ENCODE results near the gene PARS2.
A peak's percentile ranks its signal among the peaks of the same experiment; 100 is the strongest.
"Not testable (repeated sequence)": the region's sequence is repeated elsewhere in the genome, so short reads cannot be mapped to it uniquely, and the experiment has no call there.

Gene PARS2

GRCh38 chr1:54800041-54800898 lies 35.9 kb upstream of the PARS2 start:
- no peak for DNase-seq (ENCODE audit: low spot score)

GRCh38 chr1:54798769-54799641 lies 34.7 kb upstream of the PARS2 start:
- no peak for DNase-seq (ENCODE audit: low spot score)

GRCh38 chr1:54798206-54798605 lies 33.9 kb upstream of the PARS2 start:
- DNase-seq (ENCODE audit: low spot score): no peak

DNA sequence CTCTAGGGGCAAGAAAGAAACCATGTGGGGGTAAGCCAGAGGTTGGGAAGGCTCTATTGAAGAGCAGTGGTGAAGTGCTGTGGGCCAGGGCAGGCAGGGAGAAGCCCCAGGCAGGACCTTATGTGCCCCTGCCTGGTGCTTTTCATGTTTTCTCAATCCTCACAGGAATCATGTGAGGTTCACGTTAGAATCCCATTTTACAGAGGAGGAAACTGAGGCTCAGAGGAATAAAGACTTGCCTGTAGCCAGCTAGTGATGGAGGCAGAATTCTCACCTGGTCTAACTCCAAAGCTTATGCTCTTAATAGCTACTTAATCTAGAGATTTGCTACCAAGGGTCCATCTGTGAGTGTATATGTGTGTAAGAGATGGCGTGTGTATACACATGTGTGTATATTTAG lies 32.6 kb upstream of the PARS2 start:
- DNase-seq (ENCODE audit: low spot score): no peak

DNA sequence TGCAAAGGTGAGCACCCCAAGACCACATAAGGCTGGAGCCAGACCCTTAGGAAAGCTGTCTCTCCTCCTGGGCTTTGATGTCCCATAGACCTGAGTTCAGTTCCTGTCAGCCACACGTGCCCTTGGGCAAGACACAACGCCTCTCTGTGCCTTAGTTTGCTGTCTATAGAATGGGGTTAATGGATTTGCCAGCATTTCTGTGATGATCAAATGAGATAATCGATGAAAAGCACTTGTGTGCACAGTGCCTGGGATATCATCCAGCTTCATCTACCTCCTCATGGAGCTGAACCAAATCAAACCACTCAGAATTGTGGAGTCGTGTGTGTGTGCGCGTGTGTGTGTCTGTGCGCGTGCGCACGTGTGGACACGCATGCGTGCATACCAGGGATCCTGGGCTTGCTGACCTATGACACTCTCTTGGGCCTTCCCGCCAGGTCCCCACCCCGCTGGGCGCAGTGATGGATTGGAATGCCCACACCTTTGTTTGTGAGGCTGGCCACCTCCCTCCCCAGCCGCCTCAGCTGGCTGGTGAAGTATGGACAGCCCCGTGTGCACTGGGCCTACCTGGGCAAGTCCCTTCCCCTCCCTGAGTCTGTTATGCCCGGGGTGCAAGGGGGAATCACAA lies 31.6 kb upstream of the PARS2 start:
- no peak for DNase-seq (ENCODE audit: low spot score)

DNA sequence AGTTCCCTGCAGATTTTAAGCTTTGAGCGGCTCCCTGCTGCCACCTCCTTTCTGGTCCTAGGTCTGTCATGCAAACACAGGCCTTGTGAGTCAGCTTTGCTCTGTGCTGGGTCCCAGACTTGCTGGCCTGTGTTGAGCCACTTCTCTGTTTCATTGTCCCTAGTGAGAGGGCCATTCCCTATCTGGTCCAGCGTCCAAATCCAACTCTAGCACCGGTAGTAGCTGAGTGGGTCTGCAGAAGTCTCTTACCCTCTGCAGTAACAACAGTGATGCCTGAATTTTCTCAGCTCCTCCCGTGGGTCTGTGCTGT lies 31.0 kb upstream of the PARS2 start:
- DNase-seq (ENCODE audit: low spot score): no peak

- DNase-seq (ENCODE audit: low spot score): peak; percentile 46
These were observed 30.4 kb upstream of the PARS2 start for GRCh38 chr1:54794451-54795355.

GRCh38 chr1:54792686-54793282 lies 28.5 kb upstream of the PARS2 start:
- DNase-seq (ENCODE audit: low spot score): no peak

GRCh38 chr1:54791880-54792522 lies 27.7 kb upstream of the PARS2 start:
- DNase-seq (ENCODE audit: low spot score): peak; percentile 71

GRCh38 chr1:54788459-54788858 lies 24.1 kb upstream of the PARS2 start:
- no peak for DNase-seq (ENCODE audit: low spot score)

GRCh38 chr1:54787604-54788003 lies 23.3 kb upstream of the PARS2 start:
- DNase-seq (ENCODE audit: low spot score): no peak

GRCh38 chr1:54786778-54787177 lies 22.5 kb upstream of the PARS2 start:
- no peak for DNase-seq (ENCODE audit: low spot score)

DNA sequence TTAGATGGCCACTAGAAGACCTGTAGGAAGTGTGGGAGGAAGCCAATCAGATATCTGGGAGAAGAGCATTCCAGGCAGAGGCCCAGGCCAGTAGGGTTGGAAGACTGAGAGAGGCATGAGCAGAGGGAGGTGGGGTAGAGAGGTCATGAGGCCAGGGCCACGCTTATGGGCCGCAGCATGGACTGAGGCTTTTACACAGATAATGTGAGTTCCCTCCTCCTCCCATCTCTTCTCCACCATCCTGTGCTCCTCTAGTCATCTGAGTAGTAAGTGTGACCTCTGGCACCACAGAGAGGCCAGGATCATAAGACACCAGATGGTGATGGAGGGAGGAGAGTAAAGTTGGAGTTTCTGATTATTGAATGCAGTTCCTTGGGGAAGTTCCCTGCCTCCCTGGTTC lies 19.7 kb upstream of the PARS2 start:
- no peak for DNase-seq (ENCODE audit: low spot score)

DNA sequence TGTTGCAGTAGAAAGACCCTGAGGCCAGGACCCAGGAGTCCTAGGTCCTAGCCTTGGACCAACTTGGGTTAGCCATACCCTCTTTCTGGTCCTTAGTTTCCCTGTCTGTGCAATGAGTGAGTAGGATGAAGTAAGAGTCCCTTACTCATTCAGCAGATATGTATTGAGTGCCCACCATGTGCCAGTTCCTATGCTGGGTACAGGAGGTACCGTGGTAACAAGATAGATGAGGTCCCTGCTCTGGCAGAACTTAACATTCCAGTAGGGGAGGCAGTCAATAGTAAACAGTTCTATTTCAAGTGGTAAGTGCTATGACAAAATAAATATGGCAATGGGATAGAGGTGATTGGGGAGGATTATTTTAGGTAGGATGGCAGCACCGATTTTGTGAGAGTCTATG lies 18.3 kb upstream of the PARS2 start:
- DNase-seq (ENCODE audit: low spot score): no peak

DNA sequence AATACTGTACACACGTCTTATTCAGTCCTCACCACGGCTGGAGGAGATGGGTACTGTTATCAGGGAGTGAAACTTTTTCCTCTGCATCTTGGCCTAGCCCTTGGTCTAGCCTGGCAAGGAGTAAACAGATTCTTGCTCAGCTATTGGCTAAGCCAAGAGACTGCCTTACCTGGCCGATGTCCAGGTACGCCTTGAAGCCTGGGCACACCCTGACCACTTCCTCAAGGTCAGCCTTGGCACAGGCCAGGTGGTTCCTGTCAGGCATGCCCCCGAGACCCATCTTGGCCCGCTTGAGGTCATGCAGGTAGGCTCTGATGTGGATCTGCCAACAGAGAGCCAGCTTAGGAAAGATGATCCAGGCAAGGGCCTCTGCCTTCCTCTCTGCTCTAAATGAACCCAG lies 17.8 kb upstream of the PARS2 start:
- DNase-seq (ENCODE audit: low spot score): no peak

- DNase-seq (ENCODE audit: low spot score): peak; percentile 73
These were observed 16.9 kb upstream of the PARS2 start for GRCh38 chr1:54781023-54781723.

- no peak for DNase-seq (ENCODE audit: low spot score)
These were observed 13.1 kb upstream of the PARS2 start for GRCh38 chr1:54777431-54777830.

GRCh38 chr1:54777011-54777410 lies 12.7 kb upstream of the PARS2 start:
- no peak for DNase-seq (ENCODE audit: low spot score)

- not testable (repeated sequence) for DNase-seq (ENCODE audit: low spot score)
These were observed 11.8 kb upstream of the PARS2 start for GRCh38 chr1:54775828-54776721.
